H1 (cell line): ENCODE measurements around the gene DOCK8. TPM values are rescaled to one million over a fixed set of nuclear protein-coding genes. Genes with fewer than 3 reads are reported as not detected.
A peak's percentile ranks its signal among the peaks of the same experiment; 100 is the strongest.

ENCODE experiments used
- CTCF ChIA-PET: fragments of 300-600 bp; sonication (Branson Sonifier 250); formaldehyde crosslinking; loops from one replicate; lab custom pipeline; 2021; ENCODE audit not compliant: partially characterized antibody; lab: Charles Lee
- POLR2A ChIA-PET: fragments of 300-600 bp; sonication (Branson Sonifier 250); formaldehyde crosslinking; loops from one replicate; lab custom pipeline; 2021; ENCODE audit warnings: inconsistent platforms; ENCODE audit not compliant: partially characterized antibody; lab: Charles Lee
- DNase-seq, 2 experiments: peaks; one replicate each; pipeline versions ENCODE4 v3.0.0 to v3.0.0-alpha.2; 2010 to 2022; ENCODE audit warnings: low spot score in 2 of 2, low read depth in 1 of 2, mixed read lengths in 1 of 2
- FAIRE-seq: peaks from 2 replicates; lab custom pipeline; 2011; peaks lifted over from hg19 to GRCh38; lab: Jason Lieb, UNC
- H2AFZ ChIP-seq: 2 replicates; pipeline ENCODE4 v1.8.1; 2012; ENCODE audit warnings: low read length, inconsistent platforms
- H2AK5ac ChIP-seq: 2 replicates; pipeline ENCODE4 v1.6.1; 2013; ENCODE audit warnings: low read depth, low read length
- H2BK120ac ChIP-seq: replicated peaks from 2 replicates; pipeline ENCODE3; 2013; ENCODE audit warnings: low read depth, low read length, inconsistent platforms
- H2BK12ac ChIP-seq: 2 replicates; pipeline ENCODE4 v1.6.1; 2013; ENCODE audit warnings: low read depth, low read length
- H2BK15ac ChIP-seq: 2 replicates; pipeline ENCODE4 v1.6.1; 2013; ENCODE audit warnings: low read length
- H2BK20ac ChIP-seq: 2 replicates; pipeline ENCODE4 v1.6.1; 2013; ENCODE audit warnings: low read length
- H2BK5ac ChIP-seq: 2 replicates; pipeline ENCODE4 v1.6.1; 2013; ENCODE audit warnings: low read depth, low read length
- H3K14ac ChIP-seq: 2 replicates; pipeline ENCODE4 v1.6.1; 2013; ENCODE audit warnings: inconsistent platforms; ENCODE audit not compliant: insufficient read length
- H3K18ac ChIP-seq: 2 replicates; pipeline ENCODE4 v1.6.1; 2013; ENCODE audit warnings: low read length; ENCODE audit errors: extremely low read depth
- H3K23ac ChIP-seq: 2 replicates; pipeline ENCODE4 v1.6.1; 2013; ENCODE audit warnings: inconsistent platforms; ENCODE audit not compliant: insufficient read length
- H3K23me2 ChIP-seq: 2 replicates; pipeline ENCODE4 v1.6.1; 2013; ENCODE audit warnings: low read depth, low read length
- H3K27ac ChIP-seq: 2 replicates; pipeline ENCODE4 v1.6.1; 2011; ENCODE audit warnings: low read depth, low read length, inconsistent platforms
- H3K27me3 ChIP-seq, 4 experiments: replicated peaks in 1 of 4; 1 replicate in 1 of 4; 2 replicates in 3 of 4; pipeline versions ENCODE4 v1.6.1 to v1.8.1; 2011 to 2013; ENCODE audit warnings: low read length in 3 of 4, mild to moderate bottlenecking in 3 of 4, inconsistent platforms in 2 of 4, mixed read lengths in 2 of 4, moderate library complexity in 1 of 4; ENCODE audit not compliant: control insufficient read depth in 3 of 4, insufficient read depth in 3 of 4; ENCODE audit errors: extremely low read depth in 1 of 4
- H3K36me3 ChIP-seq, 4 experiments: 2 replicates each; pipeline versions ENCODE4 v1.6.1 to v1.8.1; 2011 to 2013; ENCODE audit warnings: mild to moderate bottlenecking in 4 of 4, low read length in 3 of 4, moderate library complexity in 2 of 4, control low read depth in 1 of 4, inconsistent platforms in 1 of 4; ENCODE audit not compliant: insufficient read depth in 4 of 4, control insufficient read depth in 2 of 4
- H3K4ac ChIP-seq: replicated peaks from 2 replicates; pipeline ENCODE3; 2013; ENCODE audit warnings: low read length, low read depth, mixed read lengths, inconsistent platforms; ENCODE audit not compliant: insufficient read length
- H3K4me1 ChIP-seq, 4 experiments: replicated peaks in 1 of 4; 1 replicate in 1 of 4; 2 replicates in 3 of 4; pipeline versions ENCODE4 v1.6.1 to v1.8.1; 2011 to 2013; ENCODE audit warnings: low read length in 3 of 4, inconsistent platforms in 2 of 4, mixed read lengths in 1 of 4; ENCODE audit not compliant: insufficient read depth in 4 of 4, control insufficient read depth in 3 of 4
- H3K4me2 ChIP-seq, 2 experiments: 2 replicates each; pipeline versions ENCODE4 v1.6.1 to v1.8.1; 2011 to 2013; ENCODE audit warnings: low read depth in 2 of 2, low read length in 2 of 2, control low read depth in 1 of 2, inconsistent platforms in 1 of 2, mild to moderate bottlenecking in 1 of 2; ENCODE audit not compliant: insufficient read depth in 1 of 2
- H3K4me3 ChIP-seq, 4 experiments: fragments of 200-600, 300-600 bp in 1 of 4; sonication (generic), shearing (Covaris generic), sonication (Bioruptor Twin) in 1 of 4; 2 replicates each; pipeline versions ENCODE4 v1.5.1 to v1.8.1; 2011 to 2016; ENCODE audit warnings: low read length in 4 of 4, low read depth in 3 of 4, control low read depth in 2 of 4, inconsistent platforms in 2 of 4, mild to moderate bottlenecking in 2 of 4, mixed read lengths in 1 of 4, moderate library complexity in 1 of 4; ENCODE audit not compliant: insufficient read depth in 2 of 4; ENCODE audit errors: extremely low read depth in 1 of 4
- H3K56ac ChIP-seq: replicated peaks from 2 replicates; pipeline ENCODE3; 2013; ENCODE audit warnings: low read depth, mild to moderate bottlenecking, mixed read lengths, low read length, inconsistent platforms; ENCODE audit not compliant: insufficient read length
- H3K79me1 ChIP-seq: 2 replicates; pipeline ENCODE4 v1.6.1; 2013; ENCODE audit warnings: low read depth, low read length, control low read depth
- H3K79me2 ChIP-seq, 2 experiments: 2 replicates each; pipeline versions ENCODE4 v1.6.1 to v1.8.1; 2012 to 2013; ENCODE audit warnings: low read length in 2 of 2, mild to moderate bottlenecking in 2 of 2, inconsistent platforms in 1 of 2; ENCODE audit not compliant: insufficient read depth in 2 of 2, control insufficient read depth in 1 of 2
- H3K9ac ChIP-seq, 4 experiments: replicated peaks in 1 of 4; 1 replicate in 1 of 4; 2 replicates in 3 of 4; pipeline versions ENCODE4 v1.6.1 to v1.8.1; 2011 to 2013; ENCODE audit warnings: low read depth in 3 of 4, low read length in 3 of 4, control low read depth in 2 of 4, mild to moderate bottlenecking in 2 of 4, moderate library complexity in 2 of 4, inconsistent platforms in 1 of 4; ENCODE audit errors: extremely low read depth in 1 of 4
- H3K9me3 ChIP-seq, 2 experiments: 2 replicates each; pipeline versions ENCODE4 v1.6.1 to v1.8.1; 2012 to 2013; ENCODE audit warnings: mild to moderate bottlenecking in 2 of 2, moderate library complexity in 2 of 2, control low read depth in 1 of 2, inconsistent platforms in 1 of 2, low read depth in 1 of 2, low read length in 1 of 2, mixed read lengths in 1 of 2; ENCODE audit not compliant: insufficient read depth in 2 of 2
- H4K20me1 ChIP-seq, 2 experiments: replicated peaks in 1 of 2; 2 replicates each; pipeline versions ENCODE3 to v1.8.1; 2011 to 2013; ENCODE audit warnings: inconsistent platforms in 2 of 2, low read length in 2 of 2, mild to moderate bottlenecking in 1 of 2; ENCODE audit not compliant: insufficient read depth in 2 of 2, control insufficient read depth in 1 of 2
- H4K5ac ChIP-seq: 2 replicates; pipeline ENCODE4 v1.6.1; 2013; ENCODE audit warnings: low read length, low read depth, mixed read lengths, inconsistent platforms; ENCODE audit not compliant: insufficient read length
- H4K8ac ChIP-seq: 2 replicates; pipeline ENCODE4 v1.8.0; 2013; ENCODE audit warnings: mild to moderate bottlenecking, moderate library complexity, low read length, inconsistent platforms; ENCODE audit not compliant: insufficient read depth; ENCODE audit errors: extremely low read depth
- H4K91ac ChIP-seq: replicated peaks from 2 replicates; pipeline ENCODE3; 2013; ENCODE audit warnings: low read length, mixed read lengths, inconsistent platforms; ENCODE audit not compliant: insufficient read length
- BCL11A ChIP-seq, 2 experiments: IDR thresholded peaks; one replicate each; pipeline ENCODE4 v1.6.1; 2011; ENCODE audit warnings: low read depth in 2 of 2, low read length in 2 of 2, mild to moderate bottlenecking in 2 of 2
- CBX8 ChIP-seq: fragments of 300-800, 300-1000 bp; sonication (generic); IDR thresholded peaks from 2 replicates; pipeline ENCODE4 v1.7.1; 2016; ENCODE audit warnings: low read depth, low read length, borderline replicate concordance
- CTBP2 ChIP-seq: IDR thresholded peaks from 2 replicates; pipeline ENCODE4 v1.7.0; 2011; ENCODE audit warnings: borderline replicate concordance, mild to moderate bottlenecking, moderate library complexity, mixed read lengths, low read length; ENCODE audit not compliant: insufficient read depth, insufficient read length
- EGR1 ChIP-seq: IDR thresholded peaks from 2 replicates; pipeline ENCODE4 v1.6.1; 2011; ENCODE audit warnings: low read depth, low read length, borderline replicate concordance
- HDAC2 ChIP-seq, 2 experiments: fragments of 300-600 bp in 1 of 2; sonication (generic) in 1 of 2; IDR thresholded peaks; 2 replicates each; pipeline ENCODE4 v1.6.1; 2011 to 2012; ENCODE audit warnings: low read depth in 2 of 2, low read length in 2 of 2, mild to moderate bottlenecking in 2 of 2, moderate library complexity in 2 of 2, borderline replicate concordance in 1 of 2, inconsistent platforms in 1 of 2
- KDM4A ChIP-seq: IDR thresholded peaks from one replicate; pipeline ENCODE4 v1.7.1; 2012; ENCODE audit warnings: low read depth, mild to moderate bottlenecking, moderate library complexity, low read length, inconsistent platforms; ENCODE audit not compliant: severe bottlenecking
- RBBP5 ChIP-seq: IDR thresholded peaks from 2 replicates; pipeline ENCODE4 v1.7.1; 2012; ENCODE audit warnings: low read depth, mild to moderate bottlenecking, inconsistent platforms, low read length, moderate library complexity, borderline replicate concordance
- RNF2 ChIP-seq: fragments of 200-900, 300-1000 bp; sonication (generic); IDR thresholded peaks from 2 replicates; pipeline ENCODE4 v1.7.1; 2016; ENCODE audit warnings: borderline replicate concordance, low read depth, mild to moderate bottlenecking, antibody characterized with exemption, low read length; ENCODE audit not compliant: poor library complexity, severe bottlenecking; ENCODE audit errors: missing control alignments
- SUZ12 ChIP-seq: fragments of 200-600 bp; sonication (generic); IDR thresholded peaks from 2 replicates; pipeline ENCODE4 v1.6.1; 2012; ENCODE audit warnings: mild to moderate bottlenecking, inconsistent platforms, low read length, moderate library complexity, mixed read lengths
- TAF7 ChIP-seq: optimal IDR thresholded peaks from 2 replicates; pipeline ENCODE3; 2011; ENCODE audit warnings: low read depth, mild to moderate bottlenecking, inconsistent platforms, low read length, moderate library complexity, borderline replicate concordance
- TCF12 ChIP-seq: IDR thresholded peaks from 2 replicates; pipeline ENCODE4 v1.6.1; 2011; ENCODE audit warnings: low read depth, mild to moderate bottlenecking, low read length
- polyA plus RNA-seq, 7 experiments: library from polyadenylated mRNA; depleted of rRNA in 3 of 7; stranded (reverse) in 5 of 7; unstranded in 2 of 7; fragments of >200 nt in 5 of 7; fragments of 200-250 nt in 2 of 7; gene quantifications; 1 replicate in 5 of 7; 2 replicates in 1 of 7; 4 replicates in 1 of 7; pipeline versions ENCODE4 v1.2.1 to v1.2.3, GENCODE V29; 2011 to 2013; ENCODE audit warnings: missing spikeins in 2 of 7, mixed read lengths in 2 of 7
- total RNA-seq: library from RNA; stranded (reverse); fragmentation: NEBNext Ultra II Directional; extraction: Animal tissue kit (Norgen Biotek cat#: 25700); gene quantifications from 2 replicates; pipeline ENCODE4 v1.2.1, GENCODE V29; 2021
- TF ChIP-seq, protein P1 (sequence below): IDR thresholded peaks from 2 replicates; pipeline ENCODE4 v1.6.1; 2012; ENCODE audit warnings: inconsistent platforms

Gene DOCK8
- total and polyA plus RNA-seq, 2 of the 8 experiments (the other 6 are each of a cell fraction or from before 2014, with no cell fraction given), result 0.57 to 2.0 TPM

DNA sequence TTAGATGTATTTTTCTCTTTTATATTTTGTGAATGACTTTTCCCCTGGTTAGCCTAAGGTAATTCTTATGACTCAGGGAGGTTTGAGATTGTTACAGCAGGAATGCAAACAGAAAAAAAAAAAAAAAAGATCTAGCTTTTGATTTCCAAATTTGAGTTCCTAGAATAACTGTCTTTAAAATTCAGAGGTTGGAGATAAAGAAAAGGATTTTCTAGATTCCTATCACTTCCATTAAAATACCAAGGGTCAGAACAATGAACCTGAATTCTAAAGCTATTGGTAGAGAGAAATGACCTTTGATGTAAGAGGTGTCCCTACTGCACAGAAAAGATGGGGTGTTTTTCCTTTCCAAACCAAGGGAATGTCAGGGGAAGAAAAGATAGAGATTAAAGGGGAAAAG is 262.5 kb downstream of the DOCK8 start:
- FAIRE-seq, result no peak
- POLR2A ChIA-PET, result interaction anchor here (1.0 kb wide), 1 partner anchor 13 kb away, joined by 6 read pairs; no protein-coding TSS in a partner anchor

More for the DNA sequence above, 262.5 kb downstream of the DOCK8 start:
- Histone ChIP-seq H3K27ac (no peak overlapping the region), H2BK15ac (no peak overlapping the region), H3K14ac (no peak overlapping the region), H4K8ac (no peak overlapping the region), H3K9me3 (no peaks in the 10 kb centered on the region; a peak in 1 of 4 replicates), H2AFZ (no peak overlapping the region), H2AK5ac (no peak overlapping the region), H3K18ac (no peak overlapping the region), H2BK5ac (no peak overlapping the region), H4K5ac (no peak overlapping the region), H3K4ac (no peak overlapping the region), H2BK12ac (no peak overlapping the region; the same call in 1 of the 2 replicates), H3K9ac (no peak overlapping the region), H3K23ac (no peak overlapping the region), H3K79me2 (no peaks in the 10 kb centered on the region), H3K79me1 (no peaks in the 10 kb centered on the region), H2BK20ac (no peak overlapping the region), H3K56ac (no peak overlapping the region), H3K4me2 (0 out of 4 replicates have a peak overlapping the region, but pooled peaks of 1 of the 2 experiments have one; percentile 34), H4K91ac (no peak overlapping the region), H3K4me3 (no peak overlapping the region), H2BK120ac (no peak overlapping the region), H4K20me1 (no peaks in the 10 kb centered on the region), H3K23me2 (no peaks in the 10 kb centered on the region), H3K4me1 (peaks cover 0 to 18% (median 7%) of the 10 kb centered on the region in 4 experiments; a peak in 4 of 7 replicates), H3K27me3 (no peaks in the 10 kb centered on the region), H3K36me3 (peaks cover 0 to 20% (median under 1%) of the 10 kb centered on the region in 4 experiments; a peak in 3 of 8 replicates)
- no peak for TF ChIP-seq BCL11A (IDR thresholded peaks at IDR 0.05; ENCODE audit: low read depth in 2 of 2, low read length in 2 of 2)
- TF ChIP-seq TAF7, result no peak
- TF ChIP-seq RBBP5, result no peak
- no peak for TF ChIP-seq SUZ12
- TF ChIP-seq CTBP2, result no peak
- no peak for TF ChIP-seq RNF2
- TF ChIP-seq CBX8, result no peak
- TF ChIP-seq KDM4A, result no peak
- TF ChIP-seq, protein P1, sequence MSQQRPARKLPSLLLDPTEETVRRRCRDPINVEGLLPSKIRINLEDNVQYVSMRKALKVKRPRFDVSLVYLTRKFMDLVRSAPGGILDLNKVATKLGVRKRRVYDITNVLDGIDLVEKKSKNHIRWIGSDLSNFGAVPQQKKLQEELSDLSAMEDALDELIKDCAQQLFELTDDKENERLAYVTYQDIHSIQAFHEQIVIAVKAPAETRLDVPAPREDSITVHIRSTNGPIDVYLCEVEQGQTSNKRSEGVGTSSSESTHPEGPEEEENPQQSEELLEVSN, result no peak
- no peak for TF ChIP-seq EGR1
- TF ChIP-seq HDAC2 (IDR thresholded peaks at IDR 0.05; ENCODE audit: borderline replicate concordance in 1 of 2, low read depth in 2 of 2, low read length in 2 of 2), result no peak
- no peak for TF ChIP-seq TCF12
- CTCF ChIA-PET, result no interaction called here
- no peak for DNase-seq
